Activated CD8-positive, alpha-beta T cell treated with anti-CD3 and anti-CD28 coated beads for 36 hours (primary cell): Measurements from ENCODE around the gene LIPK. TPM values are rescaled to one million over a fixed set of nuclear protein-coding genes. Genes with fewer than 3 reads are reported as not detected.
A peak's percentile ranks its signal among the peaks of the same experiment; 100 is the strongest.

Experiments
- ATAC-seq: fragments of 200-7000 bp; cut with Tn5 transposase; one replicate; pipeline ENCODE4 v1.10.0; 2021; ENCODE audit warnings: mild to moderate bottlenecking, moderate library complexity
- CTCF ChIA-PET: fragments of 350-600 bp; sonication (Branson Sonifier 250); formaldehyde crosslinking; loops from one replicate; lab custom pipeline; 2021; ENCODE audit warnings: antibody characterized with exemption; lab: Charles Lee
- POLR2A ChIA-PET: fragments of 350-600 bp; sonication (Branson Sonifier 250); formaldehyde crosslinking; loops from one replicate; lab custom pipeline; 2021; ENCODE audit warnings: antibody characterized with exemption; lab: Charles Lee
- DNase-seq: peaks from one replicate; pipeline ENCODE4 v3.0.0-alpha.2; 2020
- H3K27ac Mint-ChIP-seq: one replicate; pipeline ENCODE4 v1.8.0; 2021; ENCODE audit warnings: mild to moderate bottlenecking, mixed read lengths
- H3K27me3 Mint-ChIP-seq: one replicate; pipeline ENCODE4 v1.8.0; 2021; ENCODE audit warnings: mixed read lengths
- H3K36me3 Mint-ChIP-seq: one replicate; pipeline ENCODE4 v1.8.0; 2021; ENCODE audit warnings: low read depth, mixed read lengths
- H3K4me1 Mint-ChIP-seq: one replicate; pipeline ENCODE4 v1.8.0; 2021; ENCODE audit warnings: low read depth, mixed read lengths
- H3K4me3 Mint-ChIP-seq: one replicate; pipeline ENCODE4 v1.8.0; 2021; ENCODE audit warnings: mild to moderate bottlenecking, moderate library complexity, mixed read lengths
- H3K9me3 Mint-ChIP-seq: one replicate; pipeline ENCODE4 v1.8.0; 2021; ENCODE audit warnings: mixed read lengths
- CTCF ChIP-seq: fragments of 200-600 bp; IDR thresholded peaks from one replicate; pipeline ENCODE4 v1.8.0; 2022; ENCODE audit warnings: antibody characterized with exemption, mild to moderate bottlenecking
- intact Hi-C: fragments of 100-400 bp; cut with micrococcal nuclease; formaldehyde crosslinking; loops from one replicate; pipeline ENCODE4 v1.10.0; 2022
- total RNA-seq, 2 experiments: library from RNA; stranded (reverse); gene quantifications; one replicate each; pipeline ENCODE4 v1.2.3, GENCODE V29; 2021

Gene LIPK
- total RNA-seq, 2 experiments from 2014 or later, result not detected

- Mint-ChIP-seq H3K27ac (no peak overlapping the region), H3K36me3 (no peaks in the 10 kb centered on the region), H3K4me3 (no peak overlapping the region), H3K9me3 (no peaks in the 10 kb centered on the region), H3K4me1 (peaks cover 3% of the 10 kb centered on the region), H3K27me3 (peaks cover 1% of the 10 kb centered on the region)
- intact Hi-C loops, result no loop called here
- no peak for ATAC-seq
- TF ChIP-seq CTCF, result no peak
- ChIA-PET POLR2A (no interaction called here), CTCF (no interaction called here)
- no peak for DNase-seq
Measured at GRCh38 chr10:88786032-88786770, 80.2 kb downstream of the LIPK start.

- Mint-ChIP-seq H3K27ac (no peak overlapping the region), H3K36me3 (no peaks in the 10 kb centered on the region), H3K4me1 (peaks cover 12% of the 10 kb centered on the region), H3K9me3 (no peaks in the 10 kb centered on the region), H3K27me3 (no peaks in the 10 kb centered on the region), H3K4me3 (no peak overlapping the region)
- CTCF ChIA-PET, result interaction anchor here (1.3 kb wide), 1 partner anchor 100 kb away, joined by 6 read pairs; no protein-coding TSS in a partner anchor
- intact Hi-C loops, result no loop called here
- ATAC-seq, result no peak
- POLR2A ChIA-PET, result interaction anchor here (0.7 to 1.0 kb wide), 2 partner anchors 21 kb away, joined by 3 read pairs; no protein-coding TSS in a partner anchor
- TF ChIP-seq CTCF, result no peak
- no peak for DNase-seq
Measured at GRCh38 chr10:88787463-88787862, 81.4 kb downstream of the LIPK start.

GRCh38 chr10:88788924-88789323, 82.9 kb downstream of the LIPK start:
- TF ChIP-seq CTCF, result no peak
- Mint-ChIP-seq H3K4me1 (peaks cover 21% of the 10 kb centered on the region), H3K4me3 (no peak overlapping the region), H3K36me3 (no peaks in the 10 kb centered on the region), H3K27me3 (no peaks in the 10 kb centered on the region), H3K27ac (no peak overlapping the region), H3K9me3 (peaks cover 3% of the 10 kb centered on the region)
- DNase-seq (no peak), ATAC-seq (no peak)
- intact Hi-C loops, result no loop called here
- ChIA-PET CTCF (interaction anchor here (1.0 to 1.5 kb wide), 3 partner anchors 37 to 60 kb away, joined by 3 to 5 read pairs (median 3); no protein-coding TSS in a partner anchor), POLR2A (no interaction called here)

- ATAC-seq (peak; percentile 41), DNase-seq (peak; percentile 9)
- intact Hi-C loops, result loop anchor here (2.0 kb wide), 1 partner anchor 85 kb away; the partner anchor contains the start of gene LIPK
- ChIA-PET POLR2A (interaction anchor here (1.0 kb wide), 2 partner anchors 13 to 37 kb away, joined by 3 read pairs; no protein-coding TSS in a partner anchor), CTCF (interaction anchor here (0.8 to 1.1 kb wide), 2 partner anchors 45 to 209 kb away, joined by 3 to 6 read pairs; partner anchors contain the start of gene RNLS)
- peak; percentile 57 for TF ChIP-seq CTCF
- Mint-ChIP-seq H3K36me3 (no peaks in the 10 kb centered on the region), H3K27ac (no peak overlapping the region), H3K27me3 (peaks cover 1% of the 10 kb centered on the region), H3K4me1 (peaks cover 30% of the 10 kb centered on the region), H3K9me3 (peaks cover 3% of the 10 kb centered on the region), H3K4me3 (no peak overlapping the region)
Measured at GRCh38 chr10:88791924-88792323, 85.9 kb downstream of the LIPK start.

- no peak overlapping the region for H3K27ac Mint-ChIP-seq
- peak; percentile 28 for ATAC-seq
- intact Hi-C loops, result loop anchor here (2.0 kb wide), 1 partner anchor 86 kb away; the partner anchor contains the start of gene LIPK
- peaks cover 3% of the 10 kb centered on the region for H3K9me3 Mint-ChIP-seq
- ChIA-PET CTCF (interaction anchor here (0.9 to 1.1 kb wide), 2 partner anchors 140 to 210 kb away, joined by 3 read pairs; partner anchors contain the start of gene RNLS), POLR2A (interaction anchor here (1.0 kb wide), 2 partner anchors 12 to 37 kb away, joined by 3 read pairs; no protein-coding TSS in a partner anchor)
- peaks cover 3% of the 10 kb centered on the region for H3K27me3 Mint-ChIP-seq
- DNase-seq, result no peak
- H3K36me3 Mint-ChIP-seq, result no peaks in the 10 kb centered on the region
- H3K4me3 Mint-ChIP-seq, result no peak overlapping the region
- H3K4me1 Mint-ChIP-seq, result peaks cover 30% of the 10 kb centered on the region
- no peak for TF ChIP-seq CTCF
Measured at GRCh38 chr10:88792661-88793060, 86.6 kb downstream of the LIPK start.
